ENCODE results near the gene DENND1B.
"Not testable (repeated sequence)": the region's sequence is repeated elsewhere in the genome, so short reads cannot be mapped to it uniquely, and the experiment has no call there.

The DENND1B gene

GRCh38 chr1:197744979-197745378 is 30.3 kb downstream of the DENND1B start:
- DNase-seq (ENCODE audit: low spot score): no peak

- no peak for DNase-seq (ENCODE audit: low spot score)
Observed at GRCh38 chr1:197743578-197743977, 31.7 kb downstream of the DENND1B start.

GRCh38 chr1:197740992-197741391 is 34.3 kb downstream of the DENND1B start:
- no peak for DNase-seq (ENCODE audit: low spot score)

GRCh38 chr1:197738927-197739326 is 36.4 kb downstream of the DENND1B start:
- DNase-seq (ENCODE audit: low spot score): no peak

- no peak for DNase-seq (ENCODE audit: low spot score)
Observed at GRCh38 chr1:197737916-197738315, 37.4 kb downstream of the DENND1B start.

GRCh38 chr1:197736685-197737084 is 38.6 kb downstream of the DENND1B start:
- no peak for DNase-seq (ENCODE audit: low spot score)

- no peak for DNase-seq (ENCODE audit: low spot score)
Observed at GRCh38 chr1:197735461-197735860, 39.8 kb downstream of the DENND1B start.

- no peak for DNase-seq (ENCODE audit: low spot score)
Observed at GRCh38 chr1:197733324-197733723, 42.0 kb downstream of the DENND1B start.

GRCh38 chr1:197732187-197732586 is 43.1 kb downstream of the DENND1B start:
- no peak for DNase-seq (ENCODE audit: low spot score)

- DNase-seq (ENCODE audit: low spot score): no peak
Observed at GRCh38 chr1:197731449-197731848, 43.8 kb downstream of the DENND1B start.

- no peak for DNase-seq (ENCODE audit: low spot score)
Observed at GRCh38 chr1:197725976-197726375, 49.3 kb downstream of the DENND1B start.

- DNase-seq (ENCODE audit: low spot score): no peak
Observed at GRCh38 chr1:197725044-197725443, 50.2 kb downstream of the DENND1B start.

- DNase-seq (ENCODE audit: low spot score): no peak
Observed at GRCh38 chr1:197715806-197716205, 59.5 kb downstream of the DENND1B start.

GRCh38 chr1:197706601-197707000 is 68.7 kb downstream of the DENND1B start:
- DNase-seq (ENCODE audit: low spot score): no peak

- no peak for DNase-seq (ENCODE audit: low spot score)
Observed at GRCh38 chr1:197705941-197706340, 69.3 kb downstream of the DENND1B start.

- not testable (repeated sequence) for DNase-seq (ENCODE audit: low spot score)
Observed at GRCh38 chr1:197700688-197701087, 74.6 kb downstream of the DENND1B start.

- DNase-seq (ENCODE audit: low spot score): no peak
Observed at GRCh38 chr1:197696372-197696771, 78.9 kb downstream of the DENND1B start.

- DNase-seq (ENCODE audit: low spot score): no peak
Observed at GRCh38 chr1:197695961-197696360, 79.3 kb downstream of the DENND1B start.

- no peak for DNase-seq (ENCODE audit: low spot score)
Observed at GRCh38 chr1:197692965-197693364, 82.3 kb downstream of the DENND1B start.

- no peak for DNase-seq (ENCODE audit: low spot score)
Observed at GRCh38 chr1:197691816-197692215, 83.5 kb downstream of the DENND1B start.

- no peak for DNase-seq (ENCODE audit: low spot score)
Observed at GRCh38 chr1:197690074-197690473, 85.2 kb downstream of the DENND1B start.

- no peak for DNase-seq (ENCODE audit: low spot score)
Observed at GRCh38 chr1:197688233-197688632, 87.0 kb downstream of the DENND1B start.

GRCh38 chr1:197686702-197687355 is 88.5 kb downstream of the DENND1B start:
- no peak for DNase-seq (ENCODE audit: low spot score)

- no peak for DNase-seq (ENCODE audit: low spot score)
Observed at GRCh38 chr1:197686231-197686630, 89.0 kb downstream of the DENND1B start.

Data from putamen (tissue), 1 donor.